T-cell (primary cell): ENCODE data around the gene PCK2. TPM values are rescaled to one million over a fixed set of nuclear protein-coding genes. Genes with fewer than 3 reads are reported as not detected.

Source experiments
- ATAC-seq, 4 experiments: fragments of 200-7000 bp in 3 of 4; fragments of 150-1000 bp in 1 of 4; cut with Tn5 transposase; replicated peaks in 1 of 4; 1 replicate in 3 of 4; 2 replicates in 1 of 4; pipeline ENCODE4 v1.10.0; 2021; ENCODE audit warnings: moderate library complexity in 3 of 4, mild to moderate bottlenecking in 2 of 4, moderate number of reproducible peaks in 1 of 4
- CTCF ChIA-PET, 2 donors: fragments of 300-600 bp; sonication (Branson Sonifier 250); formaldehyde crosslinking; loops; one replicate each; lab custom pipeline; 2022; ENCODE audit warnings: antibody characterized with exemption in 2 of 2; lab: Charles Lee
- POLR2A ChIA-PET, 2 donors: fragments of 300-600 bp; sonication (Branson Sonifier 250); formaldehyde crosslinking; loops; one replicate each; lab custom pipeline; 2022; ENCODE audit warnings: antibody characterized with exemption in 2 of 2; lab: Charles Lee
- DNase-seq, 35 experiments: peaks; one replicate each; pipeline versions ENCODE4 v3.0.0 to v3.0.0-alpha.2; 2013 to 2023
- H3K27ac ChIP-seq: one replicate; pipeline ENCODE4 v1.5.1; 2013; ENCODE audit warnings: low read length
- H3K27me3 ChIP-seq, 2 experiments: replicated peaks in 1 of 2; 1 replicate in 1 of 2; 2 replicates in 1 of 2; pipeline versions ENCODE4 v1.6.1 to v1.7.0; 2013; ENCODE audit warnings: low read length in 1 of 2, mixed read lengths in 1 of 2; ENCODE audit not compliant: control insufficient read depth in 2 of 2, insufficient read depth in 2 of 2; ENCODE audit errors: extremely low read depth in 1 of 2
- H3K36me3 ChIP-seq, 2 donors: 1 replicate in 1 of 2; 2 replicates in 1 of 2; pipeline versions ENCODE4 v1.6.1 to v1.7.0; 2013; ENCODE audit warnings: low read length in 1 of 2; ENCODE audit not compliant: control insufficient read depth in 2 of 2, insufficient read depth in 1 of 2; ENCODE audit errors: extremely low read depth in 1 of 2
- H3K4me1 ChIP-seq, 2 experiments: 1 replicate in 1 of 2; 2 replicates in 1 of 2; pipeline versions ENCODE4 v1.6.1 to v1.7.0; 2013; ENCODE audit warnings: low read length in 2 of 2, mixed read lengths in 1 of 2; ENCODE audit not compliant: insufficient read depth in 2 of 2, control insufficient read depth in 1 of 2; ENCODE audit errors: extremely low read depth in 1 of 2
- H3K4me3 ChIP-seq, 2 donors: 1 replicate in 1 of 2; 2 replicates in 1 of 2; pipeline versions ENCODE4 v1.5.1 to v1.7.0; 2013; ENCODE audit warnings: mild to moderate bottlenecking in 2 of 2, low read length in 1 of 2, moderate library complexity in 1 of 2; ENCODE audit not compliant: control insufficient read depth in 1 of 2; ENCODE audit errors: extremely low read depth in 1 of 2
- H3K9me3 ChIP-seq: 2 replicates; pipeline ENCODE4 v1.7.0; 2013
- H3K27ac Mint-ChIP-seq, 2 donors: one replicate each; pipeline ENCODE4 v1.8.0; 2020 to 2021; ENCODE audit warnings: mild to moderate bottlenecking in 2 of 2, mixed read lengths in 2 of 2
- H3K27me3 Mint-ChIP-seq, 2 donors: one replicate each; pipeline ENCODE4 v1.8.0; 2021 to 2022; ENCODE audit warnings: mixed read lengths in 2 of 2
- H3K36me3 Mint-ChIP-seq: one replicate; pipeline ENCODE4 v1.8.0; 2021; ENCODE audit warnings: mixed read lengths
- H3K4me1 Mint-ChIP-seq, 3 donors: one replicate each; pipeline ENCODE4 v1.8.0; 2020 to 2022; ENCODE audit warnings: mixed read lengths in 3 of 3, mild to moderate bottlenecking in 1 of 3
- H3K4me3 Mint-ChIP-seq, 3 donors: one replicate each; pipeline ENCODE4 v1.8.0; 2020 to 2022; ENCODE audit warnings: mild to moderate bottlenecking in 3 of 3, mixed read lengths in 3 of 3, moderate library complexity in 3 of 3
- H3K9me3 Mint-ChIP-seq, 3 donors: one replicate each; pipeline ENCODE4 v1.8.0; 2020 to 2022; ENCODE audit warnings: mixed read lengths in 3 of 3
- WGBS: methylation state at CpG from one replicate; pipeline ENCODE4 v1.1.5; 2013; ENCODE audit warnings: missing lambda C conversion rate; ENCODE audit not compliant: insufficient coverage; 5-methylcytosine and 5-hydroxymethylcytosine counted together
- total RNA-seq, 35 experiments: library from RNA in 6 of 35; stranded (reverse) in 6 of 35; fragments of 120-200 nt in 1 of 35; gene quantifications; one replicate each; pipeline versions ENCODE4 v1.2.1 to v1.2.4 and lab custom pipeline; 2013 to 2026

Gene PCK2
- total RNA-seq, 5 donors from 2014 or later (not counting 1 experiment from before 2014, with no cell fraction given): 11.8 to 35.5 (median 29.4) TPM

DNA sequence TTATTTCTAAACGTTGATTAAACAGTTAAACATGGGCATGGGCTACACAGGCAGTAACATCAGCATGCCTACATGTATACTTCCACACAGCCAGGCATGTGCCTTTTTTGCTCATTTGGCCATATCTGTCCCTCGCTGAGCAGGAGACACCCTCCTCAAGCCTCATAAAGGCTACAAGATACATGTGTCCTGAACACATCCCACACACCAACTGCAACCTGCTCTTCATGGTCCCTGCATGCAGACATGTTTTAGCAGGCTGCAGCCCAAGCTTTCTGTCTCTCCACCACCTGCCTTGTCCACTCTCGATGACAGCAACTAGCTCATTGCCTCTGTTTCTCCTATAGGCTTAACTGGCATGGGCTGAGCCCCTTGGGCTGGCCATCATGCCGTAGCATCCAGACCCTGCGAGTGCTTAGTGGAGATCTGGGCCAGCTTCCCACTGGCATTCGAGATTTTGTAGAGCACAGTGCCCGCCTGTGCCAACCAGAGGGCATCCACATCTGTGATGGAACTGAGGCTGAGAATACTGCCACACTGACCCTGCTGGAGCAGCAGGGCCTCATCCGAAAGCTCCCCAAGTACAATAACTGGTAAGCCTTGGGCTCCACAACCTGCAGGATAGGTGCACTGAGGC is 2.6 kb downstream of the PCK2 start:
- ChIA-PET POLR2A (no interaction called here), CTCF (interaction anchor here (0.5 to 7.6 kb wide), 3 partner anchors 12 to 146 kb away, joined by 3 to 96 read pairs (median 3); partner anchors contain the start of gene TINF2 (in 1 of the 2))
- peaks cover 10 to 27% of the 10 kb centered on the region in 2 donors for H3K36me3 ChIP-seq

DNA sequence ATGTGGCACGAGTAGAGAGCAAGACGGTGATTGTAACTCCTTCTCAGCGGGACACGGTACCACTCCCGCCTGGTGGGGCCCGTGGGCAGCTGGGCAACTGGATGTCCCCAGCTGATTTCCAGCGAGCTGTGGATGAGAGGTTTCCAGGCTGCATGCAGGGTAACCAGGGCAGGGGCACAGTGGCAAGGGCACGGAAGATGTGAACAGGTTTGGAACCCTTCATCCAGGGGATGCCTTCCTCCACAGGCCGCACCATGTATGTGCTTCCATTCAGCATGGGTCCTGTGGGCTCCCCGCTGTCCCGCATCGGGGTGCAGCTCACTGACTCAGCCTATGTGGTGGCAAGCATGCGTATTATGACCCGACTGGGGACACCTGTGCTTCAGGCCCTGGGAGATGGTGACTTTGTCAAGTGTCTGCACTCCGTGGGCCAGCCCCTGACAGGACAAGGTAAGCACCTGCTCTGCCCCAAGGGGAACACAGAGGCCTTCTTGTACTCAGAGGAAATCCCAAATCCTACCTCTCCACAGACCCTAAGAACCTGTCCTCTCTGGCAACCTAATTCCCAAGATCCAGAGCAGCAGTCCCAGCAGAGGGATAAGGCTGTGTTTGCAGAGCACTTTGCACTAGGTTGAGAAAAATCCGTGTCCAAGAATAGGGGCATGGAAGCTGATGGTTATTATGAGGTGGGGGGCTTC is 4.3 kb downstream of the PCK2 start:
- POLR2A ChIA-PET: no interaction called here
- Mint-ChIP-seq H3K27me3 (no peaks in the 10 kb centered on the region), H3K36me3 (peaks cover 32% of the 10 kb centered on the region), H3K4me1 (peaks cover 21 to 25% (median 23%) of the 10 kb centered on the region in 3 donors), H3K27ac (no peak overlapping the region), H3K4me3 (no peak overlapping the region), H3K9me3 (no peaks in the 10 kb centered on the region)
- DNase-seq (no peak), ATAC-seq (no peak)
- no peak overlapping the region for H3K4me3 ChIP-seq
- no peak overlapping the region for H3K27ac ChIP-seq
- CTCF ChIA-PET: interaction anchor here in 1 of 2 donors (0.8 kb wide), 1 partner anchor 12 kb away, joined by 3 read pairs; no protein-coding TSS in a partner anchor
- no peaks in the 10 kb centered on the region for H3K27me3 ChIP-seq
- peaks cover 5 to 20% of the 10 kb centered on the region in 2 experiments for H3K4me1 ChIP-seq
- WGBS: 97% methylated on average over 15 of the region's 16 CpGs
- no peaks in the 10 kb centered on the region for H3K9me3 ChIP-seq
- peaks cover 10 to 35% of the 10 kb centered on the region in 2 donors for H3K36me3 ChIP-seq

More for the DNA sequence above, 2.6 kb downstream of the PCK2 start:
- no peak for DNase-seq
- H3K27ac ChIP-seq: no peak overlapping the region
- H3K27me3 ChIP-seq: no peaks in the 10 kb centered on the region
- H3K36me3 Mint-ChIP-seq: peaks cover 23% of the 10 kb centered on the region
- H3K9me3 ChIP-seq: no peaks in the 10 kb centered on the region
- H3K4me3 ChIP-seq: no peak overlapping the region
- H3K4me1 Mint-ChIP-seq: peaks cover 24 to 31% (median 31%) of the 10 kb centered on the region in 3 donors
- H3K4me3 Mint-ChIP-seq: peak overlapping the region; percentile 28 to 47 (median 31)
- peak overlapping the region; percentile 6 to 58 for H3K27ac Mint-ChIP-seq
- peaks cover 5 to 21% of the 10 kb centered on the region in 2 experiments for H3K4me1 ChIP-seq
- no peaks in the 10 kb centered on the region for H3K27me3 Mint-ChIP-seq
- WGBS: 100% methylated on average over 7 of the region's 8 CpGs
- ATAC-seq: no peak
- no peaks in the 10 kb centered on the region for H3K9me3 Mint-ChIP-seq

DNA sequence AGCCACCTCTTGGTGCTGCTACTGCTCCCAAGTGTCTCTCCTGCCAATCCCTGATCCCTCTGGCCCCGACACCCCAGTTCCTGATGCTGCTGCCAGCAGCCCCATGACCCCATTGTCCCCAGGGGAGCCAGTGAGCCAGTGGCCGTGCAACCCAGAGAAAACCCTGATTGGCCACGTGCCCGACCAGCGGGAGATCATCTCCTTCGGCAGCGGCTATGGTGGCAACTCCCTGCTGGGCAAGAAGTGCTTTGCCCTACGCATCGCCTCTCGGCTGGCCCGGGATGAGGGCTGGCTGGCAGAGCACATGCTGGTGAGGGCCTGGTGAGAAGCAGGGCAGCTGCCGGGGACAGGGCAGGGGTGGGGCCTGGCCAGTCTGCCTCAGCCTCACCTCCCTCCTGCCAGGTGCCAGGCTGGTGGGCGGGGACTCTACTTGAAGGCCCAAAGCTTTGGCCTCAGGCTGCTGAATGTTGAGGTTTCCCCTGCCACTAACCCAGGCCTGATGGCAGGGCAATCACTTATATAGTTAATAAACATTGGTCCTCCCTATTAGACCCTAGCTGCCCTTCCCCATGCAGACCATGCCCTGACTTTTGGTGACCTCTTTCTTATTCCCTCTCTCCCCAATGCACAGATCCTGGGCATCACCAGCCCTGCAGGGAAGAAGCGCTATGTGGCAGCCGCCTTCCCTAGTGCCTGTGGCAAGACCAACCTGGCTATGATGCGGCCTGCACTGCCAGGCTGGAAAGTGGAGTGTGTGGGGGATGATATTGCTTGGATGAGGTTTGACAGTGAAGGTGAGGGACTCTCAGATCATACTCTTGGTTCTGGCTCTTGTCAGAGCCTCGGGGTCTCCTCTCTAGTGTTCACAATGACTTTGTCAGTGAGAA is 5.1 kb downstream of the PCK2 start:
- Mint-ChIP-seq H3K4me3 (no peak overlapping the region), H3K9me3 (no peaks in the 10 kb centered on the region), H3K27ac (no peak overlapping the region), H3K4me1 (peaks cover 16 to 21% (median 19%) of the 10 kb centered on the region in 3 donors), H3K36me3 (peaks cover 39% of the 10 kb centered on the region), H3K27me3 (no peaks in the 10 kb centered on the region)
- ATAC-seq (no peak), DNase-seq (no peak)
- Histone ChIP-seq H3K27ac (no peak overlapping the region), H3K4me1 (peaks cover 5 to 14% of the 10 kb centered on the region in 2 experiments), H3K4me3 (no peak overlapping the region), H3K9me3 (no peaks in the 10 kb centered on the region), H3K27me3 (no peaks in the 10 kb centered on the region), H3K36me3 (peaks cover 10 to 38% of the 10 kb centered on the region in 2 donors)
- ChIA-PET CTCF (interaction anchor here in 1 of 2 donors (0.5 kb wide), 1 partner anchor 14 kb away, joined by 3 read pairs; no protein-coding TSS in a partner anchor), POLR2A (no interaction called here)
- 98% methylated on average over 15 of the region's 17 CpGs for WGBS

DNA sequence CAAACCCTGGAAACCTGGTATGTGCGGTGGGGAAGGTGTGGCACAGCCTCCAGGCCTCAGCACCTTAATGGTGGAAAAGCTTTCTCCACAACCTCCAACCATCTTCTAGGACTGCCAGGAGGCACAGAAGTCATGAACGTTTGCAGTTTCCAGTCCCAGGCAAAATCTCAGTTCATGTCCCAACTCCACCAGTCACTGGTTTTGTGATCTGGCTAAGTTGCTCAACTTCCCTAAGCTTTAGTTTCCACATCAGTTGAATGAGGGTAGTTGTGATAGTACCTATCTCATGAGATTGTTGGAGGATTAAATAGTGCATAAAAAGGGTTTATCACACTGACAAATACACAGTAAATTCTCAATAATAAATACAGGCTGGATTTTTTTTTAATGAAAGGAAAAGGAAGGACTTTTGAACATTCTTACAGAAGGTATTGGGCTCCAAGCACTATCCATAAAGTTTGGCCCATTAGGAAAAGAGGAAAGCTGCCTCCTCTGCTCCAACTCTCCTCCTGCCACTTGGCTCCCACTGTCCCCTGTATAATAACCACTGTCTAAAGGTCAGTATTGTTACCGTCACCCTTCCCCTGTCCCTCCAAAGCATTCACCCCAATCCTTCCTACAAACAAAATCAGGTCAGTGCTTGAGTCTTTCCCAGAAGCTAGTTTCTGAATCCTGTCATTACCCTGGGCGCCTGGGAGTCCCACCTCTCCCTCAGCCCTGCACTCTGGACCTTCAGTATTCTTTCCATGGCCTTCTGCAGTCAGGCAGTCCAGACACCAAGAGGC is 6.3 kb downstream of the PCK2 start:
- Histone ChIP-seq H3K36me3 (peaks cover 10 to 39% of the 10 kb centered on the region in 2 donors), H3K4me1 (peaks cover 2 to 5% of the 10 kb centered on the region in 2 experiments), H3K27me3 (no peaks in the 10 kb centered on the region), H3K4me3 (no peak overlapping the region), H3K9me3 (no peaks in the 10 kb centered on the region), H3K27ac (no peak overlapping the region)
- DNase-seq: no peak
- H3K27ac Mint-ChIP-seq: no peak overlapping the region
- H3K27me3 Mint-ChIP-seq: no peaks in the 10 kb centered on the region
- no peak overlapping the region for H3K4me3 Mint-ChIP-seq
- peaks cover 0 to 4% (median 0%) of the 10 kb centered on the region in 3 donors for H3K9me3 Mint-ChIP-seq
- ChIA-PET CTCF (no interaction called here), POLR2A (no interaction called here)
- H3K4me1 Mint-ChIP-seq: peaks cover 10 to 13% (median 11%) of the 10 kb centered on the region in 3 donors
- WGBS: 90% methylated on average over 2 of the region's 4 CpGs
- H3K36me3 Mint-ChIP-seq: peaks cover 47% of the 10 kb centered on the region
- no peak for ATAC-seq

DNA sequence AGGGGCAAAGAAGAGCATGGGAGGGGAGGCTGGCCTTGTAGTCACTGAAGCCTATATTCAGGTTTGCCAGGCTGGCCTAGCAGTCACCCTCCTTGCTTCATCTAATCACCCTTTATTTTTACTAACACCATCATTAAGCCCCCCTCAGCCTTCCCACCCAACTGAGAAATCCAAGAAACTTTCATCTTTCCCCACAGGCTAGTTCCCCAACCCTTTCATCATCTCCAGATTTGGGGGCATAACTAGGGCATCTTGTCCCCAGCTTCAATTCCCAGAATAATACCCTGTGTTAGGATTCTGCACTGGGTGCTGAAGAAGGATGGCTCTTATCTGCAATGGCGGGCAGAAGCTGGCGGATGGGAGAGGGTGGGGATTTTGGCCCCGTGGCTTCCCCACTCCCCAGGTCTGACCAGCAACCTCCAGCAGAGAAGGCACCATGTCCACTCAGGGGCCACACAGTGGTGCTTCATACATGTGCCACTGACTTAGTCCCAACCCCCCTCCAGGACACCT is 6.9 kb downstream of the PCK2 start:
- Histone ChIP-seq H3K27ac (no peak overlapping the region), H3K9me3 (no peaks in the 10 kb centered on the region), H3K27me3 (no peaks in the 10 kb centered on the region), H3K36me3 (peaks cover 10 to 39% of the 10 kb centered on the region in 2 donors), H3K4me3 (no peak overlapping the region), H3K4me1 (no peaks in the 10 kb centered on the region)
- Mint-ChIP-seq H3K36me3 (peaks cover 47% of the 10 kb centered on the region), H3K27me3 (no peaks in the 10 kb centered on the region), H3K9me3 (peaks cover 0 to 4% (median 0%) of the 10 kb centered on the region in 3 donors), H3K27ac (no peak overlapping the region), H3K4me1 (peaks cover 6 to 10% (median 6%) of the 10 kb centered on the region in 3 donors), H3K4me3 (no peak overlapping the region)
- POLR2A ChIA-PET: no interaction called here
- WGBS: no CpG with 5 or more reads among the region's 3 CpGs
- DNase-seq (no peak), ATAC-seq (no peak)
- CTCF ChIA-PET: interaction anchor here in 1 of 2 donors (0.6 kb wide), 1 partner anchor 10 kb away, joined by 4 read pairs; no protein-coding TSS in a partner anchor
